GM19467 (cell line): ENCODE measurements around the gene SERPINE3.
A peak's percentile ranks its signal among the peaks of the same experiment; 100 is the strongest.

Experiments used
- ATAC-seq: cut with Tn5 transposase; IDR thresholded peaks from one replicate; pipeline ENCODE4 v1.9.1; 2021; ENCODE audit warnings: mild to moderate bottlenecking, moderate library complexity; ENCODE audit not compliant: unreplicated experiment

SERPINE3 gene

DNA sequence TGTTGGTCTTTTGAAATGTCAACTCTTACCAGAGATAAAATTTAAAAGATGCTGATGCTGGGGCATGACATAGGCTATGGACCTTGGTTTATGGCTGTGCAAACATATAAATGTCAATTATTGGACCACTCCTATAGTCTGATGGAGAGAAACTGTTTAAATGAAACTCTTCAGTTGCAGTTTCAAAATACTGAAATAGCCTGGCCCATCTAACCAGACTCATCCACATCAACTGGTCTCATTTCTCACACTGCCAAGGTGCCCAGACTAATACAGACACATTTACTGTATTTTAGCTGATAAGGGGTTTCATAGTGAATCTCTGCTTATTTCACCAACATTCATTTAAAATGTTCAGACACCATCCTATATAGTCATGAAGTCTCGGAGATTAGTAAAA lies 19.9 kb downstream of the SERPINE3 start:
- no peak for ATAC-seq

DNA sequence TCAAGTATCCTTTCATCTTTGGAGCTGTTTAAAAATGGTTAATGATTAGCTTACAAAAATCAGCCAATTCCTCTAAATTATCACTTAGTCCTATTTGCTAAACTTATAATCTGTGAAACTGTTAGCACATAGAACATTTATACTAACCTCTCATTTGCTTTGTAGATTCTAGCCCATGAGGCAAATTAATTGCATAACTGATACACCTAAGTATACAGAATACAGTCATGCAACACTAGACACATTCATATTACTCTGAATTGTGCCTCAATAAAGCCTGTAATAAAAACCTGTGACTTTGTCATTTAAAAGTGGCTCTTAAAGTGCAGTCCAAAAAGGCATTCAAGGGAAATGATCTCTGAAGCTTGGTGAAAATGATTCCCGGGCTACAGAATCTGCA lies 21.0 kb downstream of the SERPINE3 start:
- ATAC-seq: no peak

DNA sequence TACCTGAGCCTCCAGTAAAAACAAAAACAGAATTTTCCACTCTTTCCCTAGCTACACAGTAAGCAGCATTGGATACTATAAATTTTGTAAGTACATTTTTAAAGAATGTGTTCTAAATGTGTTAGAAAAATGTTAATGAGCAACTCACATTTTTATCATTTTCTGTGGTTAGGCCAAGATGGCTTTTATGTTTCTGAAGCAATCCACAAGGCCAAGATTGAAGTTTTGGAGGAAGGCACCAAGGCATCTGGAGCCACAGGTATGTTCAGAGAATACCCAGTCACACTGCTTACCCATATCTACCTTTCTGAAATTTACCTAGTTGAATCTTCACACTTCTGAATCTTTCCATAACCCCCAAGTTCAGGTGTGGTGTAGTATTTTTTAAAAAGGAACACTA lies 21.6 kb downstream of the SERPINE3 start:
- ATAC-seq: no peak

DNA sequence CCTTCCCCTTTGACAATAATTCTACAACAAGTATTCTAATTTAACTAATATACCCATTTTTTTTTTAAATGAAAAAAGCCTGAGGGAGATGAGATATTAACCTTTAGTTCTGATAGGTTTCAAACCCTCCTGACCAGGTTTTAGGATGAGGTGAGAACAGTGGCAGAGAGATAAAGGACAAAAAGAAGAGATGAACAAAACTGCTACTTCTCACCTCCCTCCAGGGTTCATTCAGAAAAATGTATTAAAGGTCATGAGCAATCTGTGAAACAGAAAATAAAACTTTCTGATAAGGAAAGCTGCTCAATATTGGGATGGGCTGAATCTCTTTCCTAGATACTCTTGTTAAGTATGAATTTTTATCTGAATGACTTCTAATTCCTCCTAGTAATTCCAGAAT lies 24.1 kb downstream of the SERPINE3 start:
- no peak for ATAC-seq

DNA sequence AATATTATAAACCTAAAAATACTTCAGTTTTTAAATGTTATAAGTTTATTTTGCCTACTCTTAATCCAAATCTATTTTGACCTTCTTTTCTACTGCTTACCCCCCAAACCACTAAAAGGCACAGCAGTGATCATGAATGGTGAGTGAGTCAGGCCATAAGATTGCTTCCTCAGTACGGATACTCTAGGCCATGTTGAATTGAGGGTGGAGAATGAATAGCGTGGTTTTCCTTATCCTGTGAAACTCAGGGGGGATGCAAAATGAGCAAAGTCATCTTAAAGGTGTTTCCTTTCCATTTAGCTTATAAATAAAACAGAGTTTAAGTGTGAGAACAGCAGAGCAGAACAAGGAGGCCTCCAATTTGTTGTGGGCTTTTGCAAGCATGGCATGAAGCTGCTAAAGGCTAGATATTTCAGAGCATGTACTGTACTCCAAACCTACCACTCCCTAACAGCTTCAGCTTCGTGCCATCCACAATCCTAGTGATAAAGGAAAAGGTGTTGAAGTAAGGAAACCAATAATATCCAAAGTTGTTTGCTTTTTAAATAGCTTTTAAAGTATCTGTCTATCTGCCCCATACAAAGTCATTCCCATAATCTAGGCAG lies 25.0 kb downstream of the SERPINE3 start:
- ATAC-seq: no peak

DNA sequence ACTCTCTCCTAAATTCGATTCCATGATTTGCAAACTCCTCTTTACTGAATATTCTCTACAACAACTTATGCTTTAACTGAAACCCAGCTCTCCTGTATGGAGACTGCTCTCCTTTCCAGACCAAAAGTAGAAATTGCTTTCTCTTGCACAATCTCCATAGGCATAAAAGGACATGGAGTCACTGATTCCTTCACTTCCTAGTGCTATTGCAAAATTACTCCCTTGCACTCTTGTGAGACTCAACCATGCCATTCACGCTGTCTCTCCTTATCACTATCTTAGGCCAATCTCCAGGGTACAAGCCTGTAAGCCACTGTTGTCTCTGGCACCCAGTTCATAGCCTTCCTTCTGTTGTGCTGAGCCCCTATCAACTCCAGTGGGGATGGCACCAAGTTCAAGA lies 30.6 kb downstream of the SERPINE3 start:
- ATAC-seq: no peak

DNA sequence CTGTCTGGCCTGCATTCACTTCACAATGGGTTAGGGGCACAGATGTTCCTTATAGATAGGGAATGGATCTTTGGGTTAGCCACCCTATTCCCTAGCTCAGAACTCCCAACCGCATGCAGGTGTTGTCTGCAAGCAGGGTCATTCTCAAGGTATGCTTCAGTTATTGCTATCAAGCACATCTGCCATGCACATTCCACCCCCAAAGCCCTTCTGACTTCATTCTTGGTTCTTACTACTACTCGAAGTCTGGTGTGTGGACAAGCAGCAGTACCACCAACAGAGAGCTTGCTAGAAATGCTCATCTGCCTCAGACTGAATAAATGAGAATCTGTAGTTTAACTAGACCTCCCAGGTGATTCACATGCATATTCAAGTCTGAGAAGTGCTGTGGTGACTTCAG lies 31.3 kb downstream of the SERPINE3 start:
- no peak for ATAC-seq

DNA sequence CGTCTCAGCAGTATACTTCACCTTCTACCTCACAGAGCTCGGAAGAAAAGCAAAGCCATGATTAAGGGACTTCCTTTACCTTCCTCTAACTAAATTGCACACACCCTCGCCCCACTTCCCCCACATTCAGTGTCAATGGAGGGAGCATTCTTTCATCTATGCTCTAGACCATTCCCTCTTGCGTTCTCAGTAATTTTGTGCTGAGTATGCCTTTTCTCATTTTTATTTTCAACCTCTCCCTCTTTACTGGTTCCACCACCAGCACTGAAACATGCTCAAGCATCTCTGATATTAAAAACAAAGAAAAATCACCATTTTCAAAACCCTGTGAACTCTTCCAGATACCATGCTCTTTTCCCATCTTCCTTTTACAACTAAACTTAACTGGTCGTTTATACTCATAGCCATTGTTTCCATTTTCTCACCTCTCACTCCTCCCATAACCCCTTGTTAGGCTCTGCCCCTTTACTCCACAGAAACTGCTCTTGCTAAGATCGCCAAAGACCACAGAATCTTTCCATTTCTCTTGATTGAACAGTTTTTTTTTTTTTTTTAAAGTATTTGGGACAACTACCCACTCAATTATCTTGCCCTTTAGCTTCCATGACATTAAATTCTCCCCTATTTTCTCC lies 32.4 kb downstream of the SERPINE3 start:
- ATAC-seq: no peak

DNA sequence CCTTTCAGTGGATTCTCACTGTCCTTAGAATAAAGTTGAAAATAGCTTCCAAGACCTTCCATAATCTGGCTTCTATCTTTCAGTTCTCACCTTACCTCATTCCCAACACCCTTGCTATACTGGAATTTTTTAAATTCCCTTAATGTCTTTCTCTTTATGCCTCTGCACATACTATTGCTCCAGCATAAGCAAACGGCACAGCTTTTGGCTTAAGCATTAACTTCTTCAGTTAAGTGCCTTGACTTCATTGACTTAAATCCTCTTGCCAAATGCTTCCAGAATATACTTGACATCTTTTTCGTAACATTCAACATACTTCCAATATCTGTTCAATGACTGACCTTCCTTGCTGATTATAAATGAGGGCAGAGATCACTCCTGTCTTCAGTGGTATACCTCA lies 34.0 kb downstream of the SERPINE3 start:
- ATAC-seq: no peak

DNA sequence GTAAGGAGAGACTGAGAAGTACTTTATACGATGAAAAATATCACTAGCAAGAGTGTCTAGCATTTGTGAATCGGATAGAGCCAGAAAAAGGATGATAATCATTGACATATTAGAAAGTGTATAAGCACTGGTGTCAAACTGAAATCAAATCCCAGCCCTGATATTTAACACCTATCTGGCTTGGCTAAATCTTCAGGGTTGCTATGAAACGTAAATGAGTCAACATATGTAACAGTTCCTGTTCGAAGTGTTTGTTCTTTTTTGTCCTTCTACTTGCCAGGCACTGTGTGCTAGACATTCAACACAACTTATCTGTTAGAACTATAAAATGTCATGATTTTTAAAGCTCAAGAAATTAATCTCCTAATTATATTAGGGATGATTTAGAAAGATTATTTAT lies 40.8 kb downstream of the SERPINE3 start:
- ATAC-seq: no peak

DNA sequence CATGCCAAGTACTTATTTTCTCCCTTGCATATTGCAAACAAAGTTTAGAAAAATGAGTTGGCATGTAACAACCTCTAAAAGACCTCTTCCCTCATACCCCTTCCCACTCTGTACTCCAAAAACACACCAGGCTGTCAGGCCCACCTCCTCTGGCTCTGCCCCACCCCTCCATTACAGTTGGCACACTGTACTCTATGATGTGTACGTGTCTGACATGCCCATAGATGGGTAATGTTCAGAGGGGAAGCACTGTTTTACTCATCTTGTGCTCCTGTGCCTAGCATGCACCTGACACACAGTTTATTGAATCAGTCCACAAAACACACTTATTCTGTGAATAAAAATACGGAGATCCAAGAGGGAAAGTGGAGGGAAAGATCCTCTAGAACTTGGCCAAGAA lies 45.6 kb downstream of the SERPINE3 start:
- no peak for ATAC-seq

DNA sequence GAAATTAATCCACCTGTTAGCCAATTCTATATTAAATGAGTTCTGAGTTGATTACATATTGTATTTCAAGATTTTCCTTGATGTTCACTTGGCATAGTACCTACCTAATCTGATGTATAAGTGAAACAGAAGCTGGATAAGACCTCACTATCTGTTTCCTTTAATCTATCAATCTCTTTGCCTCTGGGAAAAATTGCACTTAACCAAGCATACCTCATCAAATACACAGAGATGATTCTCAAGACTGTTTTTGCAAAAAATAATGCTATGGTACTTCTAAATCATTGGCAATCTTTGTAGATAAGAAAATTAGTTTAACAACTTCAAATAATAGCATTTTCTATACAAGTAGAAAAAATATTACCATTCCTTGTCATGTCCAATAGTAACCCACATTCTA lies 55.2 kb downstream of the SERPINE3 start:
- no peak for ATAC-seq

DNA sequence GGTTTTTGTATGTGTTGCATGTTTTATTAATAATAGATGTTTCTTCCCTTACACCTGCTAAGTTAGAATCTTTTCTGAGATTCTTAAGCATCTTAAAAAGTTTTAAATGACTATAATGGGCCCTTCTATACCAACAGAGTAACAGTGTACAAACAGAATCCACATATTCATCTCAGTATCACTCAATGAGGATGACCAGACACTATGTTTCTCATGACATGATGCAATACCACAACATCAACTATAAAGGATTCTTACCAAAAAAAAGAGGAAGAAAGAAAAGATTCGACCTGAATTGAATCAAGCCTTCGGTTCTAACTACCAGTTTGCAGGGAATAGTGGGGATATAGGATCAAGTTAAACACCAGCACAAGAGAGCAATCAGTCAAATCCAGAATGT lies 56.9 kb downstream of the SERPINE3 start:
- peak; percentile 51 for ATAC-seq

DNA sequence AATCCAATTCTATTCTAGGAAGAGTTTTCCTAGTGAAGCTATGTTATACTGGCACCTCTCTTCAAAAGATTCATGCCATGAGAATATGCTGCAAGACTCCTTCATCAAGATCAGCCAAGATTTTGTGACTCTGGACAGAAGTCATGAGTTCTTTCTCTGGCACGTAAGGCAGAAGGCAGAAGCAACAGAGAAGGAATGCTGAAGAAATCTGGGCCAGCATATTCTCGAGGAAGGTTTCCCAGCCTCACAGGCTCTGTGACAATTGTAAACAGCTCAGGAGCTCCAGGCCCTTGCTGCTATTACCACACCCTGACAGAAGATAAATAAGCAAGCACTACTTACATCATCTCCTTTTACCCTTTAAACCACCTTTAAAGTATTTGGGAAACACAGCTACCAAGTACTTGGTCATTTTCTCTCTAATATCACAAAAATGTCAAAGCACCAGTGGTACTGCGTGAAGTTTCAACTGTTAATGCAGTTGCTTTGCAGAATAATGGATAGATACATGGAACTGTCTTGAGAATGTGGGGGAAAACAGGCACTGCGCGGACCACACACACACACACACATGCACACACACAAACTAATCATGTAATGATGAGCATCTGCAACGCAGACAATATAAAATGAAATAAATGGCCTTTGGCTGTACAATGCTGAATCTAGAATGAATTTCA lies 57.9 kb downstream of the SERPINE3 start:
- no peak for ATAC-seq

DNA sequence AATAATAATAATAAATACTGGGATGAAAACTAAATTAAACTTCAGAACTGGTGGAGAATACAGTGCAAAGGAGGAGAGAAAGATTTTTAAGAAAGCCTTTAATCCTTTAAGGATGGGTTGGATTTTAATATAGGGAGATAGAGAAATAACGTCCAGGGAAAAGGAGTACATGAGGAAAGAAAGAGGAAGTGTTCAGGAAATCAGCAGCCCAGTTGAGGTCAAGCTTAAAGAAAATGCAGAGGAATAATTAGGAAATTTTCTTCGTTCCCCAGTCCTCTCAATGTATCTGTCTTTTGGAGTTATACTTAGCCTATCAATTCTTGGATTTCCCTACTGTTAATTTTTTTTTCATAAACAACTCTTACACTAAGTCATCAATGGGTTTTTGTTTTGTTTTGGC lies 65.7 kb downstream of the SERPINE3 start:
- no peak for ATAC-seq

DNA sequence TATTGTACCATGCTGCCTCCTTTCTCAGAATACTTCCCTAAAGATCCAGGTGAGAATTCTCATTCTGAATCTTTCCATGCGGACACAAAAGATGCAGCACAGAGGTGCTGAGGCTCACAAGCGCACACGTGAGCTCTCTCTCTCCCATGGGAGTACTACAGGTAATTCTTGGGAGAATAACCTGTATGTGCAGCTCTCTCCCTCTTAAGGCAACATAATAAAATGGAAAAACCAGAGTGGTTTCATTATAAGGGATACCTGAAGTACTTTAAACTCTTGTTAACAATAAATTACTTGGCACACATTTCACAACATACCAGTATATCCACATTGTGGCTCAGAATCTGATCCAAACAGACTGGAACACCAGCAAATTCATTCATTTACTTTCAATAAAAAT lies 72.9 kb downstream of the SERPINE3 start:
- ATAC-seq: no peak
